HUDEP-2 (cell line): ENCODE measurements around the gene ISG20.
A peak's percentile ranks its signal among the peaks of the same experiment; 100 is the strongest.

Experiments used
- DNase-seq, 76 experiments: peaks; one replicate each; lab custom pipeline; 2025; ENCODE audit not compliant: unreplicated experiment in 76 of 76; lab: John Stamatoyannopoulos, UW

ISG20 gene

DNA sequence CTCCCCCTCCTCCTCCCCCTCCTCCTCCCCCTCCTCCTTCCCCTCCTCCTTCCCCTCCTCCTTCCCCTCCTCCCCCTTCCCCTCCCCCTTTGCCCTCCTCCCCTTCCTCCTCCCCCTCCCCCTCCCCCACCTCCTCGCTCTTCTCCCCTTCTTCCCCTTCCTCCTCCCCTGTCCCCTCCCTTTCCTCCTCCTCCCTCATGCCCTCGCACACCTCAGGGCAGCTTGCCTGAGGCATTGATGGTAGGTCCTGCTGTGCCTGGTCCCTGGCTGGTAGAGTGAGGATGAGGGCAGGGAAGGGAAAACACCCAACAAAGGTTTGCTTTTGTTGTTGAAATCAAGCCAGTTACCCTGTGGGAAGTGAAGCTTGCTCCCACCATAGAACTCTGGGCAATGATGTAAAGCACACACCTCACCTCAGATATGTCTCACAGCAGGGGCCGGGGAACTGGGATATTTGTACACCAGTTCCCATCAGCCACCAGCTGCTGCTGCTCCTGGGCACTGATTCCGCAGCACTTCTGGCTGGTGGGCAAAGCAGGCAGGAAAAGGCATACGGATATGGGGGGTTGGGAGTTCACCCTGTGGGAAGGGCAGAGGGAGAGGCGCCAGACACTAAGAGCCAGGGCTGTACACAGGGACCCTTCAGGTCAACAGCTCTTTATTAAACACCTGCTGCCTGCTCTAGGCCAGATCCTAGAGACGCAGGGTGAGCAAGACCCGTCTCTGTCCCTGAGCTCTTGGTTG is 13.8 kb downstream of the ISG20 start:
- no peak for DNase-seq

GRCh38 chr15:88653200-88654064 is 14.6 kb downstream of the ISG20 start:
- no peak for DNase-seq

GRCh38 chr15:88654430-88655102 is 15.8 kb downstream of the ISG20 start:
- no peak for DNase-seq

- DNase-seq, result no peak
Measured at GRCh38 chr15:88655103-88655553, 16.3 kb downstream of the ISG20 start.

GRCh38 chr15:88655800-88656488 is 17.1 kb downstream of the ISG20 start:
- no peak for DNase-seq

GRCh38 chr15:88656760-88657221 is 18.0 kb downstream of the ISG20 start:
- no peak for DNase-seq

DNA sequence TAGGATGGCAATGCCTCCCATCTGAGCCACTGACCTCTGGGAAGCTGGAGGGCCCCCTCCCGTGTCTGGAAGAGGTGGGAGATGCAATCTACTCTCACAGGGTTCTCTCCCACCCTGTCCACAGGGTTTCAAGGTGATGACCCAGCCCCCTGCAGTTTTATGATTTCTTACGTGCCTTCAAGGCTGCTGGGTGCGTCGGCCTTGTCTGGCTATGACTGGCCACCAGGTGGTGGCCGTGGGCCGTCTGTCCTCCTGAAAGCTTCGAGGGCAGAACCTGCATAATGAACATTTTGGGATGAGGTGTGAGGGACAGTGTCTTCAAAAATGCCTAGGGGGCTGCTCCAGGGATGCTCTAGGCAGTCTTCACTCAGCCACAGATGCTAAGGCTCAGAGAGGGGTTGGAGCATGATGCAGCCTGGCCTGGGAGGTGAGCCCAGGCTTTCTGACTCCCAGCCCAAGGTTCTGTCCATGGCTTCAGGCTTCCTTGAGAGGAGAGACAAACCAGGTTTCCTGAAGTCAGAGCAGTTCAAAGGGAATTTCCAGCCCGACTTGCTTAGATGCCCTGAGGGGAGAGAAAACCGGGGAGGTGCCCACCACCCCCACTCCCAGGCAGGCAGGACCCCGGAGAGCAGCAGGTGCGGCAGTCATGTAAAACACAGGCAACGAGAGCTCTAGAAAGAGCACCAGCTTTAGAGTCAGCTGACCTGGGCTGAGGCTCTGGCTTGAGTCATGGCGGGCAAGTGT is 18.7 kb downstream of the ISG20 start:
- DNase-seq, result peak in 13 of 76 experiments; percentile 10 to 56 (median 13)

- no peak for DNase-seq
Measured at GRCh38 chr15:88658070-88658965, 19.5 kb downstream of the ISG20 start.

DNA sequence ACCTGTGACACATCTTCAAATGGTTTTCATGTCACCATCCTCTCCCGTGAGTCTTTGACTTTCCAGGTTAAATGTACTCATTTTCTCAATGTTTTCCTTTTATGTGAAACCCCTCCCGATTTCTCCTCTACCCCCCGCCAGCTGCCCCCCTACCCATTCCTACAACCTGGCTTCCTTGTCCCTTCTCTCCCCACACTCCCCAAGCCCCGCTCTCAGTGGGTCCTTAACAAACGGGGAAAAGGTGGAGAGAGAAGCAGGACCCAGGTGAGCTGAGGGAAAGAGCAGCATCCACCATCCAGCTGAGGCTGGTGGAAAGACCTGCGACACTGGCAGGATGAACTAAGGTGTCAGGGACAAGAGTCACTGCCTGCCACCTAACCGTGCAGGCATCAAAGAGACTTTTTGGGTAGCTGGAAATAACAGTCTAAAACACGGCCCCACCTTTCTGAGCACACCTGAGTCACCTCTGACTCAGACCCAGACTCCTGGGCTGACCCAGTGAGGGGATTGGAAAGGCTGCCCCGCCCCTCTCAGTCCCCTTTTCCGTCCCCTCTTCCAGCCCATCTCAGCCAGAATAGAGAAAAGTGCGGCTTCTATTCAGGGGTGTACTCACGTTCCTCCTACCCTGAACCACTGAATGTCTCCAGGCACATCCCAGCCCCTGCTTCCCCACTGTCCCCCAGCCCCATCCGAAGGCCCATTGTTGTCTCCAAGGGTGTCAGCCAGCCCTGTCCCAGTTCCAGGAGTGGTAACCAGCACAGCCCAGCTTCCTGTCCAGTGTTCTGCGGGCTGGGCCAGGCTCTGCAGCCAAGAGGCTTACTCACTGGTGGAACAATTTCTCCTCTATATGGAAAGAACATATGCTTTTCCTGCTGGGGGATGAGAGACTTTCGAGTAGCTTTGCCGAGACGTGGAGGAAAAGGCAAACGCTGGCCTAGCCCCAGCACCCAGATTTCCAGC is 20.4 kb downstream of the ISG20 start:
- DNase-seq, result no peak

- DNase-seq, result no peak
Measured at GRCh38 chr15:88661041-88661700, 22.4 kb downstream of the ISG20 start.

GRCh38 chr15:88661761-88662556 is 23.1 kb downstream of the ISG20 start:
- peak in 1 of 76 experiments; percentile 15 for DNase-seq

- peak in 1 of 76 experiments; percentile 9 for DNase-seq
Measured at GRCh38 chr15:88663141-88663621, 24.4 kb downstream of the ISG20 start.

- DNase-seq, result peak in 13 of 76 experiments; percentile 1 to 29 (median 11)
Measured at GRCh38 chr15:88664151-88664778, 25.4 kb downstream of the ISG20 start.

DNA sequence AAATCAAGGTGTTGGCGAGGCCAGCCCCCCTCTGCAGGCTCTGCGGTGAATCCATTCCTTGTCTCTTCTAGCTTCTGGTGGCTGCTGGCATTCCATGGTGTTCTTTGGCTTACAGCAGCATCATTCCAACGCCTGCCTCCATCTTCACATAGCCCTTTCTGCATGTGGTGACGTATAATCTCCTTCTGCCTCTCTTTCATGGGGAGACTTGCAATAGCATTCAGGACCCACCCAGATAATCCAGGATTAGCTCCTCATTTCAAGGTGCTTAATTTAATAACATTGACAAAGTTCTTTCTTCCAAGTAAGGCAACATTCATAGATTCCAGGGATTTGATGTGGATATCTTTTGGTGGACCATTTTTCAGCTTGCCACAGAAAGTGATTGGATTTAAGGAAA is 35.8 kb downstream of the ISG20 start:
- no peak for DNase-seq

DNA sequence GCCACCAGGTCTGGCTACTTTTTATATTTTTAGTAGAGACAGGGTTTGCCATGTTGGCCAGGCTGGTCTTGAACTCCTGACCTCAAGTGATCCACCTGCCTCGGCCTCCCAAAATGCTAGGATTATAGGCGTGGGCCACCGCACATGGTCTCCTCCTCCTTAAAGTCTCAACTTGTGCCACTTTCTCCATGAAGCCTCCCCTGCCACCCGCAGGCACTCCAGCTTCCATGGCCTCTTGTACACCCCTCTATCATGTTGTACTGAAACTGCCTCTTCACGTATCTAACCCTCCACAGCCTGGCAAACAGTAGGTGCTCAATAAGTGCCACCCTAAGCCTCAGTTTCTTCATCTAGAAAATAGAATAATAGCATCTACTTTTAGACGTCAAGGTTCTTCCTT is 39.9 kb downstream of the ISG20 start:
- DNase-seq, result no peak
